Keratinocyte (primary cell): ENCODE data around the gene ENDOD1. TPM values are rescaled to one million over a fixed set of nuclear protein-coding genes. Genes with fewer than 3 reads are reported as not detected.

Experiments
- DNase-seq: peaks from one replicate; pipeline ENCODE4 v3.0.0-alpha.2; 2011; ENCODE audit warnings: low read depth, missing footprints, low spot score
- FAIRE-seq: peaks from 2 replicates; lab custom pipeline; 2011; peaks lifted over from hg19 to GRCh38; lab: Jason Lieb, UNC
- H2AFZ ChIP-seq: 2 replicates; pipeline ENCODE4 v1.6.0; 2012; ENCODE audit warnings: low read length, control low read depth, inconsistent platforms; ENCODE audit not compliant: control insufficient read depth
- H3K27ac ChIP-seq: 2 replicates; pipeline ENCODE4 v1.5.1; 2011; ENCODE audit warnings: low read length; ENCODE audit not compliant: control insufficient read depth, insufficient read depth
- H3K27me3 ChIP-seq: 3 replicates; pipeline ENCODE4 v1.6.0; 2011; ENCODE audit warnings: low read length; ENCODE audit not compliant: control insufficient read depth, insufficient read depth; ENCODE audit errors: extremely low read depth
- H3K36me3 ChIP-seq, 2 experiments: 2 replicates in 1 of 2; 3 replicates in 1 of 2; pipeline ENCODE4 v1.5.1; 2011; ENCODE audit warnings: low read length in 2 of 2, mild to moderate bottlenecking in 1 of 2; ENCODE audit not compliant: control insufficient read depth in 2 of 2, insufficient read depth in 2 of 2; ENCODE audit errors: extremely low read depth in 1 of 2
- H3K4me1 ChIP-seq: 3 replicates; pipeline ENCODE4 v1.5.1; 2011; ENCODE audit warnings: low read length; ENCODE audit not compliant: control insufficient read depth, insufficient read depth; ENCODE audit errors: extremely low read depth
- H3K4me2 ChIP-seq: 3 replicates; pipeline ENCODE4 v1.6.0; 2011; ENCODE audit warnings: low read depth, low read length; ENCODE audit not compliant: control insufficient read depth, insufficient read depth; ENCODE audit errors: extremely low read depth
- H3K4me3 ChIP-seq, 3 experiments: fragments of 200-600 bp in 1 of 3; sonication (generic) in 1 of 3; 2 replicates in 2 of 3; 3 replicates in 1 of 3; pipeline ENCODE4 v1.5.1; 2011 to 2016; ENCODE audit warnings: low read length in 3 of 3, mild to moderate bottlenecking in 3 of 3, control low read depth in 2 of 3, inconsistent platforms in 1 of 3, low read depth in 1 of 3, mixed read lengths in 1 of 3, mixed run types in 1 of 3, moderate library complexity in 1 of 3; ENCODE audit not compliant: control insufficient read depth in 2 of 3, insufficient read depth in 2 of 3; ENCODE audit errors: extremely low read depth in 1 of 3
- H3K79me2 ChIP-seq: 2 replicates; pipeline ENCODE4 v1.6.0; 2012; ENCODE audit warnings: low read length; ENCODE audit not compliant: control insufficient read depth, insufficient read depth
- H3K9ac ChIP-seq: 3 replicates; pipeline ENCODE4 v1.6.0; 2011; ENCODE audit warnings: low read length; ENCODE audit not compliant: control insufficient read depth, insufficient read depth; ENCODE audit errors: extremely low read depth
- H3K9me1 ChIP-seq: 3 replicates; pipeline ENCODE4 v1.6.0; 2011; ENCODE audit warnings: low read length; ENCODE audit not compliant: control insufficient read depth, insufficient read depth; ENCODE audit errors: extremely low read depth
- H3K9me3 ChIP-seq: 2 replicates; pipeline ENCODE4 v1.5.1; 2012; ENCODE audit warnings: low read depth, low read length; ENCODE audit not compliant: control insufficient read depth
- H4K20me1 ChIP-seq: 3 replicates; pipeline ENCODE4 v1.6.0; 2011; ENCODE audit warnings: low read length; ENCODE audit not compliant: control insufficient read depth, insufficient read depth; ENCODE audit errors: extremely low read depth
- EZH2 ChIP-seq: IDR thresholded peaks from one replicate; pipeline ENCODE4 v1.6.1; 2012; ENCODE audit warnings: inconsistent platforms, mild to moderate bottlenecking, low read length, moderate library complexity
- dilution Hi-C: fragments of 300-500 bp; cut with MboI; formaldehyde crosslinking; loops from one replicate; pipeline ENCODE4 v1.7.0; 2020; ENCODE audit warnings: low sequenced_read_pairs; ENCODE audit not compliant: extremely low pct_ligation_motif_present
- polyA plus RNA-seq, 5 experiments: library from polyadenylated mRNA; depleted of rRNA in 3 of 5; stranded (reverse) in 3 of 5; stranded (forward) in 1 of 5; unstranded in 1 of 5; fragments of >200 nt; gene quantifications; 1 replicate in 1 of 5; 2 replicates in 3 of 5; 3 replicates in 1 of 5; pipeline versions ENCODE4 v1.2.1 to v1.2.3, GENCODE V29; 2011 to 2012; ENCODE audit warnings: missing spikeins in 2 of 5, low read depth in 1 of 5, low replicate concordance in 1 of 5
- TF ChIP-seq, protein P1 (sequence below), 3 experiments: IDR thresholded peaks in 1 of 3; conservative IDR thresholded peaks in 1 of 3; optimal IDR thresholded peaks in 1 of 3; 2 replicates in 2 of 3; 3 replicates in 1 of 3; pipeline versions ENCODE3 to v1.5.1; 2011; ENCODE audit warnings: low read length in 3 of 3, mild to moderate bottlenecking in 3 of 3, moderate library complexity in 2 of 3, control low read depth in 1 of 3, inconsistent platforms in 1 of 3; ENCODE audit not compliant: insufficient read depth in 2 of 3; ENCODE audit errors: extremely low read depth in 1 of 3

ENDOD1 gene
- polyA plus RNA-seq, 1 donor (not counting 4 experiments of a cell fraction or from before 2014, with no cell fraction given): 27.2 TPM

DNA sequence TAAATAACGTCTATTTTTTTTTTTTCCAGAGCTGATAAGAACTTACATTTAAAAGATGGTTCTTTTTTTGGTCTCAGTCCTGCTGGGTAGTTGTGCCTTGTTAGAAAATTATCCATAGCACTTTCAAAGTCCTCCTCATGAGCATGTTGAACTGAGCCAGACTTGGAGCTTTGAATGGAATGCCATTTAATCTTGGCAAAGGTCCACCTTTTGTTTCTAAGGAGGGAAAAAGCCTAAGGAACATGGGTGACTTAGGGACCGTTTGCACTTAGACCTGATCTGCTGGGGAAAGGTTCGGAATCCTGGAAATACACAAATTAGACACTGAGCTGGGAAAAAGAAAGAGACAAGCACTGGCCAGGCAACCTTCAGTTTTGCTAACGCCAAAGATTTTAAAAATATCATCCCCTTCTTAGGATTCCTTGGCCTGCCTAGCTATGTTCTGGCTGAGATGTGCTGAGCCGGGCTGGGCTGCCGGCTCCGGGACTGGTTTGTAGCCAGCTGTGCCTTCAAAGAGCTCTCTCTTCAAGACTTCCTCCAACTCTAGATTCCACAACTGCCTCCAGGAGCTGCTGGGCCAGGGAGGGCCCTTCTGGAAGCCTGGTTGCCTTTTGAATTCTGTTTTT is 67.4 kb downstream of the ENDOD1 start:
- peaks cover 12% of the 10 kb centered on the region for H3K4me1 ChIP-seq
- H3K4me3 ChIP-seq: no peak overlapping the region
- H2AFZ ChIP-seq: peak overlapping the region; percentile 19
- no peak overlapping the region for H3K4me2 ChIP-seq
- H3K79me2 ChIP-seq: no peaks in the 10 kb centered on the region
- H3K27ac ChIP-seq: no peak overlapping the region
- FAIRE-seq (no peak), DNase-seq (no peak)
- no peaks in the 10 kb centered on the region for H3K36me3 ChIP-seq
- H3K9me1 ChIP-seq: no peaks in the 10 kb centered on the region
- TF ChIP-seq, protein P1, sequence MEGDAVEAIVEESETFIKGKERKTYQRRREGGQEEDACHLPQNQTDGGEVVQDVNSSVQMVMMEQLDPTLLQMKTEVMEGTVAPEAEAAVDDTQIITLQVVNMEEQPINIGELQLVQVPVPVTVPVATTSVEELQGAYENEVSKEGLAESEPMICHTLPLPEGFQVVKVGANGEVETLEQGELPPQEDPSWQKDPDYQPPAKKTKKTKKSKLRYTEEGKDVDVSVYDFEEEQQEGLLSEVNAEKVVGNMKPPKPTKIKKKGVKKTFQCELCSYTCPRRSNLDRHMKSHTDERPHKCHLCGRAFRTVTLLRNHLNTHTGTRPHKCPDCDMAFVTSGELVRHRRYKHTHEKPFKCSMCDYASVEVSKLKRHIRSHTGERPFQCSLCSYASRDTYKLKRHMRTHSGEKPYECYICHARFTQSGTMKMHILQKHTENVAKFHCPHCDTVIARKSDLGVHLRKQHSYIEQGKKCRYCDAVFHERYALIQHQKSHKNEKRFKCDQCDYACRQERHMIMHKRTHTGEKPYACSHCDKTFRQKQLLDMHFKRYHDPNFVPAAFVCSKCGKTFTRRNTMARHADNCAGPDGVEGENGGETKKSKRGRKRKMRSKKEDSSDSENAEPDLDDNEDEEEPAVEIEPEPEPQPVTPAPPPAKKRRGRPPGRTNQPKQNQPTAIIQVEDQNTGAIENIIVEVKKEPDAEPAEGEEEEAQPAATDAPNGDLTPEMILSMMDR (optimal IDR thresholded peaks at IDR 0.05 in 1 of 3, IDR thresholded peaks at IDR 0.05 in 1 of 3, conservative IDR thresholded peaks at IDR 0.05 in 1 of 3; ENCODE audit: extremely low read depth in 1 of 3, insufficient read depth in 2 of 3, low read length in 3 of 3): no peak
- no peak for TF ChIP-seq EZH2
- no peak overlapping the region for H3K9ac ChIP-seq
- no peaks in the 10 kb centered on the region for H4K20me1 ChIP-seq
- dilution Hi-C loops: no loop called here
- no peaks in the 10 kb centered on the region for H3K9me3 ChIP-seq
- H3K27me3 ChIP-seq: no peaks in the 10 kb centered on the region

DNA sequence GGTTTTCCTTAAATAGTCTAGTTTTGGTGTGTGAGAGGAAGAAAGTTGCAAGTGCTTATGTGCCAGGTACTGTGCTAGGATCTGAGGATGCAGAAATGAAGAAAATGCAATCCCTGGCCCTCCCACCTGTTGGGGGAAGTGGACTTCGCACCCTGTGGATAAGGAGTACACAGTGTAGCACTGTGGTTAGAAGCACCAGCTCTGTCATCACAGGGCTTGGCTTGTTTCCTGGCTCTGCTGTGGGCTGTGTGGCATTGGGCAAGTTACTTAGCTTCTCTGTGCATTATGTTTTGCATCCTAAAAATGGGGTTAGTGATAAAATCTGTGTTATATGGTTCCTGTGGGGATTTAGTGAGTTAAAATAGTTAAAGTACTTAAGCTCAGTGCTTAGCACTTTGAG is 68.2 kb downstream of the ENDOD1 start:
- dilution Hi-C loops: no loop called here
- H3K4me3 ChIP-seq: no peak overlapping the region
- H3K27ac ChIP-seq: no peak overlapping the region
- no peaks in the 10 kb centered on the region for H4K20me1 ChIP-seq
- no peaks in the 10 kb centered on the region for H3K27me3 ChIP-seq
- no peaks in the 10 kb centered on the region for H3K9me1 ChIP-seq
- H3K36me3 ChIP-seq: no peaks in the 10 kb centered on the region
- H3K9ac ChIP-seq: no peak overlapping the region
- H3K79me2 ChIP-seq: no peaks in the 10 kb centered on the region
- H2AFZ ChIP-seq: no peak overlapping the region
- H3K4me2 ChIP-seq: no peak overlapping the region
- DNase-seq (no peak), FAIRE-seq (peak; percentile 66)
- H3K4me1 ChIP-seq: peaks cover 10% of the 10 kb centered on the region
- H3K9me3 ChIP-seq: no peaks in the 10 kb centered on the region
- TF ChIP-seq, protein P1 (optimal IDR thresholded peaks at IDR 0.05 in 1 of 3, IDR thresholded peaks at IDR 0.05 in 1 of 3, conservative IDR thresholded peaks at IDR 0.05 in 1 of 3; ENCODE audit: extremely low read depth in 1 of 3, insufficient read depth in 2 of 3, low read length in 3 of 3): no peak
- no peak for TF ChIP-seq EZH2
